NCI-H774 (cell line): ENCODE results near the gene CDC42EP4.

Experiments
- DNase-seq: peaks from one replicate; lab custom pipeline; 2025; lab: John Stamatoyannopoulos, UW

CDC42EP4 gene

GRCh38 chr17:73311781-73312641 is at the start of gene CDC42EP4:
Gene CDC42EP4 (minus strand): TSS chr17:73312001. CDS start chr17:73286500, 25,501 bp downstream.
- DNase-seq, result peak; percentile 94

- no peak for DNase-seq
These were observed 49.4 kb upstream of the CDC42EP4 start for GRCh38 chr17:73360961-73361761.

- DNase-seq, result no peak
These were observed 48.2 kb upstream of the CDC42EP4 start for GRCh38 chr17:73359987-73360410.

GRCh38 chr17:73359352-73359751 is 47.6 kb upstream of the CDC42EP4 start:
- no peak for DNase-seq

GRCh38 chr17:73358668-73359067 is 46.9 kb upstream of the CDC42EP4 start:
- DNase-seq, result no peak

GRCh38 chr17:73357981-73358380 is 46.2 kb upstream of the CDC42EP4 start:
- no peak for DNase-seq

- no peak for DNase-seq
These were observed 45.5 kb upstream of the CDC42EP4 start for GRCh38 chr17:73357318-73357717.

- no peak for DNase-seq
These were observed 44.9 kb upstream of the CDC42EP4 start for GRCh38 chr17:73356561-73357170.

- no peak for DNase-seq
These were observed 42.9 kb upstream of the CDC42EP4 start for GRCh38 chr17:73354423-73355284.

GRCh38 chr17:73352261-73352660 is 40.5 kb upstream of the CDC42EP4 start:
- no peak for DNase-seq

GRCh38 chr17:73351764-73352163 is 40.0 kb upstream of the CDC42EP4 start:
- DNase-seq, result no peak

GRCh38 chr17:73350864-73351263 is 39.1 kb upstream of the CDC42EP4 start:
- DNase-seq, result no peak

- DNase-seq, result no peak
These were observed 37.8 kb upstream of the CDC42EP4 start for GRCh38 chr17:73349647-73350046.

GRCh38 chr17:73349138-73349537 is 37.3 kb upstream of the CDC42EP4 start:
- no peak for DNase-seq

GRCh38 chr17:73348829-73349095 is 37.0 kb upstream of the CDC42EP4 start:
- no peak for DNase-seq

GRCh38 chr17:73348018-73348828 is 36.4 kb upstream of the CDC42EP4 start:
- DNase-seq, result no peak

GRCh38 chr17:73347351-73347750 is 35.5 kb upstream of the CDC42EP4 start:
- DNase-seq, result no peak

- DNase-seq, result no peak
These were observed 34.8 kb upstream of the CDC42EP4 start for GRCh38 chr17:73346501-73347162.

- no peak for DNase-seq
These were observed 32.1 kb upstream of the CDC42EP4 start for GRCh38 chr17:73343739-73344454.

GRCh38 chr17:73343168-73343634 is 31.4 kb upstream of the CDC42EP4 start:
- no peak for DNase-seq
